GM21723 (cell line): Measurements from ENCODE around the gene ANKRD40.

Source experiments
- ATAC-seq: cut with Tn5 transposase; IDR thresholded peaks from one replicate; pipeline ENCODE4 v1.9.1; 2021; ENCODE audit warnings: mild to moderate bottlenecking, moderate library complexity; ENCODE audit not compliant: unreplicated experiment

ANKRD40 gene

GRCh38 chr17:50656509-50656908 is 51.2 kb downstream of the ANKRD40 start:
- ATAC-seq = no peak

- no peak for ATAC-seq
Measured at GRCh38 chr17:50653738-50654137, 54.0 kb downstream of the ANKRD40 start.

GRCh38 chr17:50651661-50652060 is 56.1 kb downstream of the ANKRD40 start:
- no peak for ATAC-seq

GRCh38 chr17:50649042-50649908 is 58.4 kb downstream of the ANKRD40 start:
- ATAC-seq = no peak

- no peak for ATAC-seq
Measured at GRCh38 chr17:50647187-50647586, 60.5 kb downstream of the ANKRD40 start.

- no peak for ATAC-seq
Measured at GRCh38 chr17:50645748-50646682, 61.7 kb downstream of the ANKRD40 start.
